ENCODE data around the gene JCAD. TPM values are rescaled to one million over a fixed set of nuclear protein-coding genes. Genes with fewer than 3 reads are reported as not detected.
A peak's percentile ranks its signal among the peaks of the same experiment; 100 is the strongest.

Gene JCAD
- total RNA-seq, 1 experiment from 2014 or later, result 40.7 TPM

DNA sequence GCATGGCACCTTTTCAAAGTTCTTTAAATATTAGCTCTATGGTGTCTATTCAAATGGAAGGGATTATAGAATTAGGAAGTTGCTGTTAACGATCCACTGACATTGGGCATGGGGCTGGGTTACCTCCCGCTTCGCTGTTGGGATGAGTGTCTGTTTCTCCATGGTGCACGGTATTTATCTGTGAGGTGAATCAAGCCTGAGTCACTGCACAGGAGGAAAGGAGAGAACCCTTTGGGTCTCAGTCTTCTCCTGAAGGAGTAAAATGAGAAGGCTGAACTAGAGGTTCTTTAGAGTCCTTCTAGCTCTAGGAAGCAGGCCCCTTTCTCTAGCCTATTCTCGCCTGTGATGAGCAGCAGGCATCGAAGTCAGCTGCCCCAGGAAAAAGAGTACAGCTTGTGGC lies 7.3 kb downstream of the JCAD start:
- Histone ChIP-seq H3K9me3 (ENCODE audit: control insufficient read depth, insufficient read depth, low read depth, low read length) (no peaks in the 10 kb centered on the region), H3K27ac (ENCODE audit: low read length) (peak overlapping the region; percentile 61), H3K4me3 (ENCODE audit: low read depth in 2 of 2, low read length in 2 of 2) (no peak overlapping the region), H3K36me3 (ENCODE audit: control insufficient read depth, insufficient read depth, low read length) (no peaks in the 10 kb centered on the region; the same call in 1 of the 2 replicates), H3K4me1 (ENCODE audit: control insufficient read depth, insufficient read depth, low read length) (peaks cover 47% of the 10 kb centered on the region), H3K27me3 (ENCODE audit: control insufficient read depth, insufficient read depth, low read length) (no peaks in the 10 kb centered on the region)
- in situ Hi-C loops (cut with HindIII; ENCODE audit: low pct_unique_long_range_greater_than_20kb, low sequenced_read_pairs), result no loop called here
- intact Hi-C loops (cut with micrococcal nuclease; ENCODE audit: unreplicated experiment), result loop anchor here (10.0 kb wide), 1 partner anchor 133 kb away; no protein-coding TSS in a partner anchor
- ChIA-PET CTCF (no interaction called here), POLR2A (no interaction called here)
- no TSS peak for BruUV-seq (replicated peaks)
- no peak for TF ChIP-seq SIN3A (IDR thresholded peaks at IDR 0.05; ENCODE audit: borderline replicate concordance, insufficient read depth, low read depth, low read length)
- TF ChIP-seq POLR2AphosphoS5 (IDR thresholded peaks at IDR 0.05; ENCODE audit: low read depth, low read length), result no peak
- no peak for TF ChIP-seq TCF7L2 (IDR thresholded peaks at IDR 0.05; ENCODE audit: low read depth, low read length)
- TF ChIP-seq, protein P1, sequence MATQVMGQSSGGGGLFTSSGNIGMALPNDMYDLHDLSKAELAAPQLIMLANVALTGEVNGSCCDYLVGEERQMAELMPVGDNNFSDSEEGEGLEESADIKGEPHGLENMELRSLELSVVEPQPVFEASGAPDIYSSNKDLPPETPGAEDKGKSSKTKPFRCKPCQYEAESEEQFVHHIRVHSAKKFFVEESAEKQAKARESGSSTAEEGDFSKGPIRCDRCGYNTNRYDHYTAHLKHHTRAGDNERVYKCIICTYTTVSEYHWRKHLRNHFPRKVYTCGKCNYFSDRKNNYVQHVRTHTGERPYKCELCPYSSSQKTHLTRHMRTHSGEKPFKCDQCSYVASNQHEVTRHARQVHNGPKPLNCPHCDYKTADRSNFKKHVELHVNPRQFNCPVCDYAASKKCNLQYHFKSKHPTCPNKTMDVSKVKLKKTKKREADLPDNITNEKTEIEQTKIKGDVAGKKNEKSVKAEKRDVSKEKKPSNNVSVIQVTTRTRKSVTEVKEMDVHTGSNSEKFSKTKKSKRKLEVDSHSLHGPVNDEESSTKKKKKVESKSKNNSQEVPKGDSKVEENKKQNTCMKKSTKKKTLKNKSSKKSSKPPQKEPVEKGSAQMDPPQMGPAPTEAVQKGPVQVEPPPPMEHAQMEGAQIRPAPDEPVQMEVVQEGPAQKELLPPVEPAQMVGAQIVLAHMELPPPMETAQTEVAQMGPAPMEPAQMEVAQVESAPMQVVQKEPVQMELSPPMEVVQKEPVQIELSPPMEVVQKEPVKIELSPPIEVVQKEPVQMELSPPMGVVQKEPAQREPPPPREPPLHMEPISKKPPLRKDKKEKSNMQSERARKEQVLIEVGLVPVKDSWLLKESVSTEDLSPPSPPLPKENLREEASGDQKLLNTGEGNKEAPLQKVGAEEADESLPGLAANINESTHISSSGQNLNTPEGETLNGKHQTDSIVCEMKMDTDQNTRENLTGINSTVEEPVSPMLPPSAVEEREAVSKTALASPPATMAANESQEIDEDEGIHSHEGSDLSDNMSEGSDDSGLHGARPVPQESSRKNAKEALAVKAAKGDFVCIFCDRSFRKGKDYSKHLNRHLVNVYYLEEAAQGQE (IDR thresholded peaks at IDR 0.05; ENCODE audit: insufficient read depth in 1 of 2, low read depth in 2 of 2, low read length in 1 of 2), result no peak
- TF ChIP-seq, protein P2, sequence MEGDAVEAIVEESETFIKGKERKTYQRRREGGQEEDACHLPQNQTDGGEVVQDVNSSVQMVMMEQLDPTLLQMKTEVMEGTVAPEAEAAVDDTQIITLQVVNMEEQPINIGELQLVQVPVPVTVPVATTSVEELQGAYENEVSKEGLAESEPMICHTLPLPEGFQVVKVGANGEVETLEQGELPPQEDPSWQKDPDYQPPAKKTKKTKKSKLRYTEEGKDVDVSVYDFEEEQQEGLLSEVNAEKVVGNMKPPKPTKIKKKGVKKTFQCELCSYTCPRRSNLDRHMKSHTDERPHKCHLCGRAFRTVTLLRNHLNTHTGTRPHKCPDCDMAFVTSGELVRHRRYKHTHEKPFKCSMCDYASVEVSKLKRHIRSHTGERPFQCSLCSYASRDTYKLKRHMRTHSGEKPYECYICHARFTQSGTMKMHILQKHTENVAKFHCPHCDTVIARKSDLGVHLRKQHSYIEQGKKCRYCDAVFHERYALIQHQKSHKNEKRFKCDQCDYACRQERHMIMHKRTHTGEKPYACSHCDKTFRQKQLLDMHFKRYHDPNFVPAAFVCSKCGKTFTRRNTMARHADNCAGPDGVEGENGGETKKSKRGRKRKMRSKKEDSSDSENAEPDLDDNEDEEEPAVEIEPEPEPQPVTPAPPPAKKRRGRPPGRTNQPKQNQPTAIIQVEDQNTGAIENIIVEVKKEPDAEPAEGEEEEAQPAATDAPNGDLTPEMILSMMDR (IDR thresholded peaks at IDR 0.05), result no peak
- DNase-seq (ENCODE audit: low read depth, low spot score) (no peak), ATAC-seq (peak; percentile 54; the same call in 1 of the 2 replicates)

DNA sequence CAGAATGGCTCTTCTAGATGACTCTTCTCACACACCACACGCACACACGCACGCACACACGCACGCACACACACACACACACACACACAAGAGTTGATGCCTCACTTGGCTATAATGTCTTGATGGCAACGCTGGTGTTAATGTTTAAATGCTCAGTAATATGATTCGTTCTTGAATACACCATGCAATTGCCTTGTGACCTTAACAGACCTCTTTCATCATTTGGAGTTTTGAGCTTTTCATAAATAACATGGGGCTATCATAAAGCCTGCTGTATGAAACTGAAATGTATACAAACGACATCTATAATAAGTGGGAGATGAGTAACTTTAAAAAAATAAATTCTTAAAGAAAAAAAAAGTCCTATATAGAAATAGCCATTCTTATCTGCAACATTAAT lies 8.2 kb downstream of the JCAD start:
- TF ChIP-seq, protein P1 (IDR thresholded peaks at IDR 0.05; ENCODE audit: insufficient read depth in 1 of 2, low read depth in 2 of 2, low read length in 1 of 2), result no peak
- no TSS peak for BruUV-seq (replicated peaks)
- intact Hi-C loops (cut with micrococcal nuclease; ENCODE audit: unreplicated experiment) (loop anchor here (10.0 kb wide), 1 partner anchor 134 kb away; no protein-coding TSS in a partner anchor), in situ Hi-C loops (cut with HindIII; ENCODE audit: low pct_unique_long_range_greater_than_20kb, low sequenced_read_pairs) (no loop called here)
- Histone ChIP-seq H3K36me3 (ENCODE audit: control insufficient read depth, insufficient read depth, low read length) (no peaks in the 10 kb centered on the region; the same call in 1 of the 2 replicates), H3K4me3 (ENCODE audit: low read depth in 2 of 2, low read length in 2 of 2) (no peak overlapping the region), H3K27ac (ENCODE audit: low read length) (peak overlapping the region; percentile 12; the same call in 1 of the 2 replicates), H3K27me3 (ENCODE audit: control insufficient read depth, insufficient read depth, low read length) (no peaks in the 10 kb centered on the region), H3K9me3 (ENCODE audit: control insufficient read depth, insufficient read depth, low read depth, low read length) (no peaks in the 10 kb centered on the region), H3K4me1 (ENCODE audit: control insufficient read depth, insufficient read depth, low read length) (peaks cover 47% of the 10 kb centered on the region)
- DNase-seq (ENCODE audit: low read depth, low spot score) (no peak), ATAC-seq (no peak)
- POLR2A ChIA-PET, result no interaction called here
- CTCF ChIA-PET, result interaction anchor here (0.6 kb wide), 1 partner anchor 54 kb away, joined by 4 read pairs; no protein-coding TSS in a partner anchor

All from Panc1 (cell line).